Immature natural killer cell (primary cell): Measurements from ENCODE around the gene LZIC. TPM values are rescaled to one million over a fixed set of nuclear protein-coding genes. Genes with fewer than 3 reads are reported as not detected.
A peak's percentile ranks its signal among the peaks of the same experiment; 100 is the strongest.

Source experiments
- DNase-seq, 3 donors: peaks; one replicate each; pipeline ENCODE4 v3.0.0; 2022; ENCODE audit warnings: mixed read lengths in 1 of 3
- H3K27ac Mint-ChIP-seq, 6 donors: one replicate each; pipeline ENCODE4 v1.8.0; 2020; ENCODE audit warnings: mixed read lengths in 6 of 6, mild to moderate bottlenecking in 5 of 6, inconsistent platforms in 4 of 6, moderate library complexity in 3 of 6
- H3K27me3 Mint-ChIP-seq, 3 donors: one replicate each; pipeline ENCODE4 v1.8.0; 2020 to 2021; ENCODE audit warnings: low read depth in 3 of 3, mild to moderate bottlenecking in 3 of 3, mixed read lengths in 3 of 3, moderate library complexity in 3 of 3, inconsistent platforms in 1 of 3
- H3K36me3 Mint-ChIP-seq, 3 donors: one replicate each; pipeline ENCODE4 v1.8.0; 2020; ENCODE audit warnings: mixed read lengths in 3 of 3, inconsistent platforms in 2 of 3, mild to moderate bottlenecking in 2 of 3
- H3K4me1 Mint-ChIP-seq, 2 donors: one replicate each; pipeline ENCODE4 v1.8.0; 2020; ENCODE audit warnings: inconsistent platforms in 2 of 2, mild to moderate bottlenecking in 2 of 2, mixed read lengths in 2 of 2, moderate library complexity in 1 of 2
- H3K4me3 Mint-ChIP-seq, 5 donors: one replicate each; pipeline ENCODE4 v1.8.0; 2020; ENCODE audit warnings: mild to moderate bottlenecking in 5 of 5, mixed read lengths in 5 of 5, inconsistent platforms in 3 of 5, moderate library complexity in 3 of 5
- H3K9me3 Mint-ChIP-seq, 6 donors: one replicate each; pipeline ENCODE4 v1.8.0; 2020; ENCODE audit warnings: mild to moderate bottlenecking in 6 of 6, mixed read lengths in 6 of 6, inconsistent platforms in 4 of 6, moderate library complexity in 3 of 6
- polyA plus RNA-seq, 3 donors: library from polyadenylated mRNA; unstranded; fragments of 300-500 nt; fragmentation: Illumina TruSeq; gene quantifications; one replicate each; pipeline ENCODE4 v1.2.3, GENCODE V29; 2021

LZIC gene
- polyA plus RNA-seq = 10 to 100 TPM; 32.3 to 44.9 (median 36.2) TPM

DNA sequence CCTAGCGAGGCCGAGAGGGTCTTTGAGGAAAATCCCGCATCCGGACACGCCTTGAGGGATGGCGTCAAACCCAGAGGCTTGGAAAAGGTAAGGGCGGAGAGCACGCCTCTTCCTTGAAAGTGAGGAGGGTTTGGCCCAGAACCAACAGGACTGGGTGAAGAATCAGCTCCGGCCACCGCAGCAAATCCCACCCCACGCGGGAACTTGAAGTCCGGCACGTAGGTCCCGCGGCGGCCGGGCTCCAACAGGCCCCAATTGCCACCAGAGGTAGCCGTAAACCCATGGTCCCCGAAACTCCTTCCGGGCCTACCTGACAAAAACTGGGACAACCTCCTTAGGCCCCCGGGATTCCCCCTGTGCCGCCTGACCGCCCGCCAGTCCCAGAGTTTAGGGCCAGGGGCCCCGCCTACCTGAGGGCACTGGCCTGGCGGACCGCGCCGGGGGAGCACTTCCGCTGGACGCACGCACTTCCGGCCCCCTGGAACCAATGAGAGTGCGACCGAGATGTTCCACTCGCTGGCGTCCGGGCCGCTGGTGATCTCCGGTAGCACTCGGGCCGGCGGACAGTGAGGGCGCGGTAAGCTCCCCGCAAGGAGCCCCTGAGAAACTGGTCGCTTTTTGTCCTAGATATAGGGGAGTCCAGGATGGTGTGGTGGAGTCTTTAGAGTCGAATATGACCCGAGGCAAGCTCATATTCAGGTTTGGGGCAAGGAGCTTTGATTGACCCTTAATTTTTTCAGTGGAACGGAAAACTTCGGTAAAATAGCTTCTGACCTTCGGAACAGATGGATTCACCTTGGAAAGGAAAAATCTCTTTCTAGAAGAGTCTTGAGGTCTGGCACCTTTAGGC is at the start of gene LZIC, which contains the start of gene NMNAT1:
Gene LZIC (minus strand): TSS at position 453 of the 850 bp plus-strand sequence. CDS start 6,772 bp downstream, outside the sequence.
Gene NMNAT1 (plus strand): TSS at position 537 of the 850 bp plus-strand sequence. CDS start 28,599 bp downstream, outside the sequence.
- H3K4me3 Mint-ChIP-seq = peak within 1 kb of the TSS; percentile 92 to 99 (median 97)
- no peaks in the 10 kb centered on the region for H3K9me3 Mint-ChIP-seq
- H3K27me3 Mint-ChIP-seq = peaks cover 0 to 3% (median 2%) of the 10 kb centered on the region in 3 donors
- DNase-seq = peak; percentile 89 to 90 (median 90)
- peaks cover 0 to 3% (median 0%) of the 10 kb centered on the region in 3 donors for H3K36me3 Mint-ChIP-seq
- peak within 1 kb of the TSS; percentile 93 to 99 (median 98) for H3K27ac Mint-ChIP-seq
- H3K4me1 Mint-ChIP-seq = peaks cover 21 to 30% of the 10 kb centered on the region in 2 donors

DNA sequence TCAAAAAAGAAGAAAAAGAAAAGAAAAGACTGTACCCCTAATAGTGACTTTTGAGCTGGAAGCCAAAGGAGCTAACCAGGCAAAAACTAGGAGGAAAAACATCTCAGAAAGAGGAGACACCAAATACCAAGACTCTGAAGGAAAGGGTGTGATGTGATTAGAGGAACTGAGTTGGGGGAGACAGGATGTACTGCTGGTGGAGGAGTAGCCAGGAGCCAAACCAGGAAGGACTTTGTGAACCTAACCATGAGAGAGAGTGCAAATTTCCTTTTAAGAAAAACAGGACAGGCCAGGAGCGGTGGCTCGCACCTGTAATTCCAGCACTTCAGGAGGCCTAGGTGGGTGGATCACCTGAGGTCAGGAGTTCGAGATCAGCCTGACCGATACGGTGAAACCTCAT is 49.7 kb upstream of the LZIC start:
- DNase-seq = no peak
- peaks cover 3 to 7% of the 10 kb centered on the region in 2 donors for H3K4me1 Mint-ChIP-seq
- H3K4me3 Mint-ChIP-seq = no peak overlapping the region
- H3K27me3 Mint-ChIP-seq = peaks cover 0 to 16% (median 2%) of the 10 kb centered on the region in 3 donors
- no peak overlapping the region for H3K27ac Mint-ChIP-seq
- peaks cover 0 to 3% (median 0%) of the 10 kb centered on the region in 3 donors for H3K36me3 Mint-ChIP-seq
- H3K9me3 Mint-ChIP-seq = no peaks in the 10 kb centered on the region

DNA sequence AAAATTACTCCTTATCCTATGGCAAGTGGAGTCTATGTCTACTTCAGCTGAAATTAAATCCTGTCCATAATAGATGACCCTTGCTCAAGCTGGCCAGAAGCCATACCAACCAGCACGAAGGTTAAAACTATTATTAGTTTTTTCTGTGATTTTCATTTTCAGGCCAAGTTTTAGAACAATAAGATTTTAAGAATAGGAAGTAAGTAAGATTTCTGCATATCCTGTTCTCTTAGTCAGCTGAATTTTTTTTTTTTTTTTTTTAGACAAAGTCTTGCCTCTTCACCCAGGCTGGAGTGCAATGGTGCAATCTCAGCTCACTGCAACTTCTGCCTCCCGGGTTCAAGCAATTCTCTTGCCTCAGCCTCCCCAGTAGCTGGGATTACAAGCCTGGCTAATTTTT is 47.8 kb upstream of the LZIC start:
- DNase-seq = no peak
- Mint-ChIP-seq H3K27me3 (peaks cover 1 to 9% (median 2%) of the 10 kb centered on the region in 3 donors), H3K4me3 (no peak overlapping the region), H3K9me3 (no peaks in the 10 kb centered on the region), H3K4me1 (no peaks in the 10 kb centered on the region), H3K27ac (no peak overlapping the region), H3K36me3 (no peaks in the 10 kb centered on the region)

DNA sequence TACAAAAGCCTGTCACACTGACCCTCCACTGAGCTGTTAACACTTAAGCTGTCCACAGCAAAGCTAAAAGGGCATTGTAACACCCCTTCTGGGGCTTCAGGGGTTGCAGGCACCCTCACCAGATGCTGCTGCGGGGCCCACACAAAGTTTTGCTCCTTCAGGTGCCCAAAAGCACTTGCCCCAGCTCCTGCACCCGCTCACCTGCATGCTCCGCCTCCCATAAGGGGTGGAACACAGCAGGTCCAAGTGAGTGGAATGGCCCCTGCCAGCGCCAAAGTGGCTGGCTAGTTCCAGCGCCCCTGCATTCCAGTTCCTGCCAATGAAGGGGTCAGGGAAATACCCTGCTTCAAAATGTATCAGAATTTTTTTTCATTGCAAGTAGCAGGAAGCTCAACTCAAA is 46.6 kb upstream of the LZIC start:
- Mint-ChIP-seq H3K9me3 (no peaks in the 10 kb centered on the region), H3K36me3 (no peaks in the 10 kb centered on the region), H3K4me1 (no peaks in the 10 kb centered on the region), H3K4me3 (no peak overlapping the region), H3K27me3 (peaks cover 1 to 8% (median 2%) of the 10 kb centered on the region in 3 donors), H3K27ac (no peak overlapping the region)
- DNase-seq = no peak

DNA sequence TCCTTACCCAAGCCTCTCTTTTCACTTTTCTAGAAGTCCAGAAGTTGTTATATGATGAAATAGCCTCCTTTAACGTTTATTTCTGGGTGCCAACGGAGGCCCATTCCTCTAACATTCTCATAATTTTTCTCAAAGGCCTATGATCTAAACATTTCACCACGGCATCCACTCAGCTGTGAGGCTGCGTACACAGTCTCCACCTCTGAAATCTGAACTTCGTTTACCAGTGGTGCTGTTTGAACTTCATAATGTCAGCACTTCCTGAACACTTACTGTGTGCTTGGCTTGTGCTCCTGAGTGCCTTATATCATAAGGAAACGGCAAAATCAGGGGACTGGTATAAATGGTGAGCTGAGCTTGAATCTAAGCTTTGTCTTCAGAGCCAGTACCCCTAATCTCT is 41.8 kb upstream of the LZIC start:
- DNase-seq = no peak
- no peak overlapping the region for H3K27ac Mint-ChIP-seq
- no peaks in the 10 kb centered on the region for H3K9me3 Mint-ChIP-seq
- no peak overlapping the region for H3K4me3 Mint-ChIP-seq
- peaks cover 0 to 2% (median 1%) of the 10 kb centered on the region in 3 donors for H3K27me3 Mint-ChIP-seq
- H3K36me3 Mint-ChIP-seq = peaks cover 0 to 17% (median 6%) of the 10 kb centered on the region in 3 donors
- no peaks in the 10 kb centered on the region for H3K4me1 Mint-ChIP-seq

DNA sequence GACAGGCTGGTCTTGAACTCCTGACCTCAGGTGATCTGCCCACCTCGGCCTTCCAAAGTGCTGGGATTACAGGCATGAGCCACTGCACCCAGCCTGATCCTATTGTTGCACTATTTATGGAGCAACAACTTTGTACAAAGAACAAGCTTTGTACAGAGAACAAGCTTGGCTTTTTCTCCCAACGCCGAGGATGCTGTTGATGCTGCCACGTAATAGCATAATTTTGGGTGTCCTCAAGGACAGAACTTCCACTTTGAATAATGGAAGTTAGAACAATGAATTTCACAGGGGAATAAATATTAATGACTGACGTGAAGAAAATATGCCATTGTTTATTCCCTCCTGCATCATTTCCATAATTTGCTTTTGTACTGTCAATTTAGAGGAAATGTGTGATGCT is 41.1 kb upstream of the LZIC start:
- Mint-ChIP-seq H3K9me3 (no peaks in the 10 kb centered on the region), H3K36me3 (peaks cover 0 to 17% (median 6%) of the 10 kb centered on the region in 3 donors), H3K27ac (no peak overlapping the region), H3K4me1 (no peaks in the 10 kb centered on the region), H3K4me3 (no peak overlapping the region), H3K27me3 (peaks cover 0 to 2% (median 1%) of the 10 kb centered on the region in 3 donors)
- DNase-seq = no peak

DNA sequence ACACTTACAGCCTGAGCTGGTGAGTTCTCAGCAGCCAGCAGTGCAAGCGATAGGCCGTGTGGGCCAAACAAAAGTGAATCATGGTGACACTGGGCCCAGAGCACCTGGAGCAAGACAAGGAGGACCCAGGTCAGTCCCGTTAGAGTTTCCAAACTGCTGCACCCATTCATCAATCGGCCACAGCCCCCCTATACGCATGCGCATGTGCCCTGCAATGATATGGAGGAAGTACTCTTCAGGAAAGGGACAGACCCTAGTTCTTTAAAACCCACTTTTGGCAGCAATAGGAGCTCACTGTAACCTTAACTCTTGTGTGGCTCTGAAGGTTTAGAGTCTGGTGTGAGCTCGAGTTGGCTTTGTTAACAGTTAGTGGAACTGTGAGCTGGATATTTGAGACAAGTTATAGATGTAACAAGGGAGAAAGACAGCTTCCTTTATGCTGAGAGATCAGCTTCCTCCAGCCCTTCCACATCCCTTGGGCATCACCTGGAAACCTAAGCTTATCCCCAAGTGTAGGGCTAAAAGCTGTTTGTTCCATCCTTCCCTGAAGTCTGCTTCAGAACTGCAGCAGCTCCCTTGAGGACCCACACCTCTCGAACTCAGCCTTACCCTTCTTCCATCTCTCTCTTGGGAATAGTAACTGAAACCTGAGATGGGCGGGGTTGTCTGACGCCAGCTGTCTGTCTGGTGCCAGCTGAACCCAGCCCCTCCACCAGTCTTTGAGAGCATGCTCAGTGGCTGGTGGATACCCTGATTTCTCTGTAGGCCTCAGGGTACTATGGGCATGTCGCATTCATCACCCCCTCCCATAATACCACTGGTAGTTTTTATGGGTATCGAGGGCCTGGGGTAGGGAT is 17.7 kb upstream of the LZIC start:
- Mint-ChIP-seq H3K27me3 (no peaks in the 10 kb centered on the region), H3K36me3 (no peaks in the 10 kb centered on the region), H3K27ac (no peak overlapping the region), H3K4me1 (no peaks in the 10 kb centered on the region), H3K4me3 (no peak overlapping the region), H3K9me3 (no peaks in the 10 kb centered on the region)
- DNase-seq = no peak

DNA sequence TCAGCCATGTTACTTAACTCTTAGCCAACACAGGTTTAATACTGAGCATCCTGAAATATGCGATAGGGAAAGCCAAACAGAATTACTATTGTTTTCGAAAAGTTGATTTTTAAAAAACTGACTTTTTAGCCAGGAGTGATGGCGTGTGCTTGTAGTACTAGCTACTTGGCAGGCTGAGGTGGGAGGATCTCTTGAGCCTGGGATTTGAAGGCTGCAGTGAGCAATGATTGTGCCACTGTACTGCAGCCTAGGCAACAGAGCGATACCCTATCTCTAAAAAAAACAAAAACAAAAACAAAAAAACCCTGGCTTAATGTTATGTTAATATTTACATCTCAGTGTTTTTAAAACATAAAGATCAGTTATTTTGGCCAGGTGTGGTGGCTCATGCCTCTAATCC is 16.8 kb upstream of the LZIC start:
- Mint-ChIP-seq H3K27ac (no peak overlapping the region), H3K36me3 (peaks cover 0 to 5% (median 0%) of the 10 kb centered on the region in 3 donors), H3K9me3 (no peaks in the 10 kb centered on the region), H3K27me3 (no peaks in the 10 kb centered on the region), H3K4me1 (no peaks in the 10 kb centered on the region), H3K4me3 (no peak overlapping the region)
- DNase-seq = no peak

DNA sequence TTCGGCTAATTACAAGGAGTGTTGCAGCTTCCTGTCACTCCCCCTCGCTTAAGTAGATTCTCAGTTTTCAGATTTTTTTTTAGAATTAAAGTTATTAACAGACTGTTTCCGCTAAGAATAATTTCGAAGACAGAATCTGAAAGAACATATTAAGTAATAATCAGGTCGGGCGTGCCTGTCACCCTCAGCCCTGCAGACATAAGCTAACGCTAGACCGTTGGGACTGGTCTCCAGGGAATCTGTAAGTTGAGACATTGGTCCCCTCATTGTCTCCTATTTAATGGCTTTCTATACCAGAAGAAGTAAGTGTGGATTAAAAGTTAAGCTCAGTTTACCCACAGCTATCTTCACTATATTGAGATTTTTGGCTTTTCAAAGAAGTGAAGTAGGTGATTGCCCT is 14.5 kb upstream of the LZIC start:
- Mint-ChIP-seq H3K36me3 (peaks cover 0 to 5% (median 0%) of the 10 kb centered on the region in 3 donors), H3K9me3 (no peaks in the 10 kb centered on the region), H3K4me3 (no peak overlapping the region), H3K27me3 (no peaks in the 10 kb centered on the region), H3K27ac (no peak overlapping the region), H3K4me1 (no peaks in the 10 kb centered on the region)
- no peak for DNase-seq

DNA sequence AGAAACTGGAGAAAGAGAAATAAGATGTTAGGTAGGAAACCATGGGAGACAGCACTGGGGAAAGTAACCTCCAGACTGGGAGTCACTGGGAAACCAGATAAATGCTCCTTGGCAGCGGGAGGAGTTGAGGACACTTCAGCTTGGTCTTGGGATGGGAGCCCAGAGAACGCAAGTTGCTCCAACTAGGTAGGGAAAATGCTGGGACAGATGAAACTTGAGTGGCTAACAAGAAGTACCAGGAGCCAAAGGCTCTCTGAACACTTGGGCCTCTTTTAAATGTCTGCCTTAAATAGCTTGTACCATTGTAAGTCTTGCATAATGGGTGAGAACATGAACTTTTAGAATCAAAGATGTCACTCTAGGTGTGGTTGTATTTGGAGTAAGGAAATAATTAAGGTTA is 3.1 kb upstream of the LZIC start:
- Mint-ChIP-seq H3K4me1 (peaks cover 25 to 41% of the 10 kb centered on the region in 2 donors), H3K9me3 (no peaks in the 10 kb centered on the region), H3K36me3 (no peaks in the 10 kb centered on the region), H3K27me3 (peaks cover 0 to 3% (median 0%) of the 10 kb centered on the region in 3 donors), H3K27ac (peak overlapping the region in 1 of 6 donors; percentile 23), H3K4me3 (no peak overlapping the region)
- DNase-seq = no peak

DNA sequence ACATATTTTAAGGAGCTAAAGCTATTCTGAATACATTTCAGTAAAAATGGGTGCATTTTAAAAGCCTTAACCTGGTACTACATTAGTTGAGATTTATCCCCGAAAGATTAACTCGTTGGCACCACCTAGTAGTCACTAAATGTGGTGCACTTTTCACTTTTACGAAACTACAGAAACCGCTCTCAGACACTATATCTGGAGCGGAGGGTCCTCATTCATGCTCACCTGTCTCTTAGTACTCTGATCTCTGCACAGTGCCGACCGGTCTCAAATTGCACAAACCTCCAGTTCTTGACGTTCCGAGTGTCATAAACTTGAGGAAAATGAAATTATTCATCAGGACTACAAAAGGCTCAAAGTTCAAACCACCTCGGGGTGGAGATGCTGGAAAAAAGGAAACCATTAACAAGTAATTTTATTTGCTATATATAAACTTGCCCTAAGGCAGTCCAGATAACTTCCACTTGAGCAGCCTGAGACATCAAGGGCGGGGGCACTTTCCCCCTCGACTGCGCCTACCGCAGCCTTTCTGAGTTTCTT is 722 bp downstream of the LZIC start:
- peak overlapping the region; percentile 93 to 99 (median 98) for H3K27ac Mint-ChIP-seq
- peak; percentile 23 to 37 (median 37) for DNase-seq
- H3K27me3 Mint-ChIP-seq = peaks cover 0 to 3% (median 2%) of the 10 kb centered on the region in 3 donors
- peaks cover 0 to 3% (median 0%) of the 10 kb centered on the region in 3 donors for H3K36me3 Mint-ChIP-seq
- H3K4me1 Mint-ChIP-seq = peaks cover 21 to 30% of the 10 kb centered on the region in 2 donors
- peak overlapping the region; percentile 92 to 99 (median 97) for H3K4me3 Mint-ChIP-seq
- no peaks in the 10 kb centered on the region for H3K9me3 Mint-ChIP-seq

DNA sequence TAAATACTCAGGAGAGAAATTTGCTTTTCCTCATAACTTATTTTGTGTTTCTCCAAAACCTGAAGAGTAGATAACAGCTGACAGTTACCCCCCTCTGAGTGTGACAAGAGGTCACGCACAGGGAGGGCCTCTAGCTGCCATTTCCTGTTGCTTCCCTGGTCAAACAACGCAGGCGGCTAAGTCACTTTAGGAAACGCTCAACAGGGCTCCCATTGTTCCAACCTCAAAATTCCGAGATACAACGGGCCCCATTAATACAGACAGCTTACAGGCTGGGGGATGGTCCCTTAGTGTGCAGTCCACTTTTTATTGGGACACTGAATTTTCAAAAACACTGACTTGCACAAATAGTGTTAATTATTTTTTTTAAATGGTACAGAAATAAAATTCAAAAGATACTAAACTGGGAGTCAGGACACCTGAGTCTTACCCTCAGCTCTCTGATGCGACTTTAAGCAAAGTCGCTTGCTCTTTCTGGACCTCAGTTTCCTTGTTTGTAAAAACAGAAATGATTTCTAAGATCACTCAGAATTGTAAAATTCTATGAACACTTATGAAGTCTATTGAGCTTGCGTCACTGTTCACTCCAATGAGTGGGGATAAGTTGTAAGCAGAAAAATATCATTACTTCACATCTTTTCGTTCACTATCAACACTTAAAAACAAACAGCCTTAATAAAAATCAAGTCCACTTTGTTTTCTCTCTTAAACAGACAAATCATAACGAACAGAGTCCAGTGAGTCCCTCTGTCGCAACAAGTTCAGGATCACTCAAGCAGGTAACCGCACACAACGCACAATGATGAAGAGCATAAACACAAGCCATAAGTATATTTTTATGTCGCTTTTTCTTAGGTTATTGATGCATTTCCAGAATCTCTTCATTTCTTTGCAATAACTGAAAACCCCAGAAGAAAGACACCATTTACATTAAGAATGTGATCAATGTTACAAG is 13.5 kb downstream of the LZIC start:
- Mint-ChIP-seq H3K36me3 (peaks cover 14 to 25% (median 16%) of the 10 kb centered on the region in 3 donors), H3K9me3 (no peaks in the 10 kb centered on the region), H3K27ac (no peak overlapping the region), H3K4me3 (no peak overlapping the region), H3K4me1 (no peaks in the 10 kb centered on the region), H3K27me3 (no peaks in the 10 kb centered on the region)
- DNase-seq = no peak

DNA sequence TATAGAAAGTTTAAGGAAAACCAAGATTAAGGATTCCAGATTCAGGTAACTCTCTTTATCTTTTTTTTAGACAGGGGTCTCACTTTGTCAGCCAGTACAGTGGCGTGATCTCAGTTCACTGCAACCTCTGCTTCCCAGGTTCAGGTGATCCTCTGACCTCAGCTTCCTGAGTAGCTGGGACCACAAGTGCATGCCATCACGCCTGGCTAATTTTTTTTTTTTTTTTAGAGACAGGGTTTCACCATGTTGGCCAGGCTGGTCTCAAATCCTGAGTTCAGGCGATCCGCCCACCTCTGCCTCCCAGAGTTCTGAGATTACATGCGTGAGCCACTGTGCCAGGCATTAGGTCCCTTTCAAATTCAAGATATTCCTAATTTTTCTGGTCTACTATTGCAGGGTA is 15.9 kb downstream of the LZIC start:
- peak overlapping the region in 1 of 6 donors; percentile 1 for H3K27ac Mint-ChIP-seq
- no peak for DNase-seq
- H3K27me3 Mint-ChIP-seq = no peaks in the 10 kb centered on the region
- H3K4me3 Mint-ChIP-seq = no peak overlapping the region
- no peaks in the 10 kb centered on the region for H3K4me1 Mint-ChIP-seq
- H3K9me3 Mint-ChIP-seq = no peaks in the 10 kb centered on the region
- peaks cover 11 to 16% (median 15%) of the 10 kb centered on the region in 3 donors for H3K36me3 Mint-ChIP-seq
